ENCODE measurements around the gene RAD51B.

Gene RAD51B

GRCh38 chr14:68685419-68686204 lies 866.0 kb downstream of the RAD51B start:
- DNase-seq: peak; percentile 92

DNA sequence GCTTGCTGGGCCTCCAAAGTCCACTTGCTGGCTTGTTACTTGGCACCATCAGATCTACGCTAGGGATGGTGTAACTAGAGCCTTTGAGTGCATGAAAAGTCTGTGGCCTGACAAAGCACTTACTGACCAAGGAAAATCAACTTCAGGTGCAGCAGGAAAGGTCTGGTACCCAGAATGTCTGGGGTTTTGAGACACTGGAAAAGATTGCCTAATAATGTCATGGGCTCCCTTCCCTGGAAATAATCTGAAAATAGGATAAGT lies 866.6 kb downstream of the RAD51B start:
- DNase-seq: no peak

DNA sequence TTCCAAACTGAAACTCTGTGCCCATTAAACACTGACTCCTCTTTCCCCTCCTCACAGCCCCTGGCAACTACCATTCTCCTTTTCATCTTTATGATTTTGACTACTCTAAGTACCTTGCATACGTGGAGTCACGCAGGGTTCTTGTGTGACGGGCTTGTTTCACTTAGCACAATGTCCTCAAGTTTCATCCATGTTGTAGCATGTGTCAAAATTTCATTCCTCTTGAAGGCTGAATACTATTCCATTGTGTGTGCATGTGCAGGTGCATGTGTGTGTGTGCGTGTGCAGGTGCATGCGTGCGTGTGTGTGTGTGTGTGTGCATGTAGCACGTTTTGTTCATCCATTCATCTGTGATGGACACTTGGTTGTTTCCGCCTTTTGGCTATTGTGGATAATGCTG lies 867.1 kb downstream of the RAD51B start:
- peak; percentile 38 for DNase-seq

GRCh38 chr14:68687746-68688145 lies 868.2 kb downstream of the RAD51B start:
- no peak for DNase-seq

- peak; percentile 46 for DNase-seq
Observed at GRCh38 chr14:68688872-68689371, 869.3 kb downstream of the RAD51B start.

DNA sequence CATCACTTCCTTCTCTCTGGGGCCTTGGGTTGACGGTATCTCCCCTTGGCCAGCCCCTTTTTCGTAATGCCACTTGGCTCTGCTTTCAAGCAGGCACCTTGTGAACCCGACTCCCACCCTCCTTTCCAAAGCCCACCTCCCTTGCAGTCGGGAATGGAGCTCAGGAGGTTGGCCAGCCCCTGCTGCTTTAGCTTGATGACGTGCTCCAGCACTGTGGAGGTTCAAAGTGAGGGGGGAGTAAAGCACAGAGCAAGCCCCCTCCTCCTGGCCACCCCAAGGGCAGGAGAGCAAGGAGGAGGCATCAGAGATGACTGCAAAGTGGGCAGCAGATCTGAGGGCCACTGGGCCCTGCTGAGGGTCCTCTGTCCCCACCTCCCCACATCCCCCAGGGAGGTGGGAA lies 869.9 kb downstream of the RAD51B start:
- DNase-seq: no peak

- peak; percentile 56 for DNase-seq
Observed at GRCh38 chr14:68690089-68690958, 870.7 kb downstream of the RAD51B start.

DNA sequence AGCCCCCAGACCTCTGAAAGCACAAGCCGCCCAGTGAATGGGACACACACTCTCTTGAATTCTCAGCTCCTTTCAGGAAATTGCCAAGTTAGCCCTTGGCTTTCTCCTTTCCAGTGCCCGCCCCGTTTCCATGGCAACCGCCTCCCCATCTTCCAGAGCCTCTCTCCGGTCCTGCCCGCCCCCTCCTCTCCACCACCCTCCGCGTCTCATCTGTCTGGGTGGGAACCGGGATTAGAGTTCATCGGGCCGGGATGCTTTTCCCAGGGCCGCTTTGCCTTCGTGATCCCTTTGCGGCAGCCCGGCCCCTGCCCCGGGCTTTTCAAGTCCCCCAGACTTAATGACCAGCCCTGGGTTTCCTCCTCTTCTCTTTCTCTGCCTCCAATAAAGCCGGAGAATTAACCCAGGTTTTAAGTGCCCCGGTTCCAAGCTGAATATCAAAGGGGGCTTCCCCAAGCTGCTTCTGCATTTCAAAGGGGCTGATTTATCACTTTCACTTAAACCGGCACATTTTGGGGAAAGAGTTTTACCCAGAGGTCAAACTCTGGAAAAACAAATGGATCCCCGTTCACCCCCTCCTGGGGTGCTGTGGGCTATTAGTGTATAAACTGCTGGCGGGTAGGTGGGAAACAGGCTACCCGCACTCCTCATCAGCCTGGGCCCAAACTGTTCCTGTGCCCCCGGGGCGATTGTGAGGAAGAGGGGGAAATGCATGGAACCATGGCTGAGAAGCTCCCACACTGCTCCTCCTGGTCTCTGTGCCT lies 871.6 kb downstream of the RAD51B start:
- DNase-seq: peak; percentile 56

DNA sequence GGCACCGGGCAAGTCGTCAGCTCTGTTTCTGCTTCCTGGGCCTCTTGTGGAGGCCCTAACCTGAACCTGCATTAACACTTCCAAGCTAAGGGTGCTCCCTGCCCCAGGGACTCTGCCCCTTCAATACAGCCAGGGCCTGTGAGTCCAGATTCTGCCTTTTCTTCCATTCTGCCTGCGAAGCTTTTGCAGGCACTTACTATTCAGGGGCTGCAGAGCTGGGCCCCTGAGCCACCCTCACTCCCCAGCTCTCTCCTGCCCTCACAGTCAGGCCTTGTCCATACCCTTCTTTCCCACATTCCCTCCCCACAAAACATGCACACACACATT lies 872.2 kb downstream of the RAD51B start:
- DNase-seq: no peak

GRCh38 chr14:68692216-68692615 lies 872.6 kb downstream of the RAD51B start:
- DNase-seq: peak; percentile 53

GRCh38 chr14:68692916-68693771 lies 873.6 kb downstream of the RAD51B start:
- DNase-seq: peak; percentile 34

DNA sequence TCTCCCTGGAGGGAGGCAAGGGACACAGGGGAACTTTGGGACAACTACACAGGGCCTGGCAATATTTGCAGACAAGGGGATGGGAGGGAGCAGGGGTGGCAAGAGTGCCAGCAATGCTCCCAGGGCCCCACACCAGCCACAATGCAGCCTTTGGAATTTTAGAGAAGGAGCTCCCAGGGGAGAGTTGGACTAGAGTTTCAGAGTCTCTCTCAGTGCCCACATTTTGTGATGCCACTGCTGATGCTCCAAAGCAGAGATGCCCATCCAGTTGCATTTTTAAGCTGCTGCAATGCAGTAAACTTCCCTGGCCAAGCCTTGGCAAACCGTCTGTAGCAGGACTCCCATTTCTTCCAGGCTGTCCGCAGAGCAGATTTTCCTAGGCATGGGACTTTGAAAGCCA lies 874.3 kb downstream of the RAD51B start:
- DNase-seq: peak; percentile 38

GRCh38 chr14:68694516-68695235 lies 875.1 kb downstream of the RAD51B start:
- peak; percentile 48 for DNase-seq

DNA sequence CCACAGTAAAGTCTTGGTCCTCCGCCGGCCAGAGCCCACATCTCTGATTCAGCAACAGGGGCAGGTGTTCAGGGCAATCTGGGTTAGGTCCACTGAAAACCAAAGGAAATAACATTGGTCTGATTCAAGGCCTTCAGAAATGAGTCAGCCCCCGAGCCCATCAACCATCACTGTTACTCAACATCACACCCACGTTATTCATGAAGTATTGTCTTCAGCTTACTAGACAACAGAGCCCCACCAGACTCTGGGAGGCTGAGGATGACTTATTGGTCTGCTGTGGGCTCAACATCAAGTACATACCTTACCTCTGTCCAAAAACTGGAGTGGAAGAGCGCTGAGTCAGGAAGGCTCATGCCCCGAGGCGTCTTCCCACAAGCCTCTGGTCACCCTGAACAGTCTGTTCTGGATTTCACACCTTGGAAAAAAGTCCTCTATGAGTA lies 875.8 kb downstream of the RAD51B start:
- peak; percentile 70 for DNase-seq

DNA sequence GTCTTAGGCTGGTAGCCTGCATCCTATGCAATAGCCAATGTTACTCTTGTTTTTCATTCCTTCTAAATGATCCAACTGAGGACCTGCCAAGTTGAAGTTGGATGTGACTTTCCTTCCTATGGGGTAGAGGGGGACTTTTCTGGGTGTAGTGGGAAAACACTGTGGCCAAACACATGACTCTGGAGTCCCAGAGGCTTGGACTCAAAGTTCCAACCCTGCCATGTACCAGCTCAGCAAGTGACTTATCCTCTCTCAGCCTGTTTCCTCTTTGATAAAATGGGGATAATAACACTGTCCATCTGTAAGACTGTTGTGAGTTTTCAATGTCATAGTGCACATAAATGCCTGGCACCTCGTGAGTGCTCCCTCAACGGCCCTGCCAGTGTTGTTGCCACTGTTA lies 876.3 kb downstream of the RAD51B start:
- no peak for DNase-seq

DNA sequence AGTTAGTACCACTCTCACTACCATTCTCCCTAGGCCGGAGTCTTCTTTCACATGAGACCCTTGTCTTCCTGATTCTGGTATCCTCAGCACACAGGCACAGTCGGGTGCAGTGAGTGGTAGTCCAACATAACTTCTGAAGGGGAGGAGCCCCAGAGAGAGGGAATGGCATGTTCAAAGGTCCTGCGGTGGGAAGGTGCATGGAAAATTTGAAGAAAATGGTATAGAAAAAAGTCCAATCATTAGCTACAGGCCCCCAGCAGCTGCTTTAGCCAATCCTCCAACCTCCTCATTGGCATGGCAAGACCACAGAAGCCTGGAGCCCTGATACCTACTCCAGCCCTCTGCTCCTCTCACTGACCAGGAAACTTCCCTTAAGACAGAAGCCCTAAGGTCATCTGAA lies 876.7 kb downstream of the RAD51B start:
- DNase-seq: peak; percentile 10

GRCh38 chr14:68696721-68697495 lies 877.3 kb downstream of the RAD51B start:
- peak; percentile 22 for DNase-seq

DNA sequence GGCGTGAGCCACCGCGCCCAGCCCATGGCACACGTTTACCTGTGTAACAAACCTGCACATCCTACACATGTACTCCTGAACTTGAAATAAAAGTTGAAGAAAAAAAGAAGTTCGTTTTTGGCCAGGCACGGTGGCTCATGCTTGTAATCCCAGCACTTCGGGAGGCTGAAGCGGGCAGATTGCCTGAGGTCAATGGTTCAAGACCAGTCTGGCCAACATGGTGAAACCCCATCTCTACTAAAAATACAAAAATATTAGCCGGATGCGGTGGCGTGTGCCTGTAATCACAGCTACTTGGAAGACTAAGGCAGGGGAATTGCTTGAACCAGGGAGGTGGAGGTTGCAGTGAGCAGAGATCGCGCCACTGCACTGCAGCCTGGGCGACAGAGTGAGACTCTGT lies 879.2 kb downstream of the RAD51B start:
- DNase-seq: peak; percentile 12

- DNase-seq: no peak
Observed at GRCh38 chr14:68701001-68701741, 881.6 kb downstream of the RAD51B start.

- DNase-seq: no peak
Observed at GRCh38 chr14:68702135-68702534, 882.6 kb downstream of the RAD51B start.

All from activated effector memory CD4-positive, alpha-beta T cell treated with anti-CD3 and anti-CD28 coated beads, Interleukin-2, amount 50 U/mL, for 16 hours (primary cell).